ENCODE data around the gene DCTN1. TPM values are rescaled to one million over a fixed set of nuclear protein-coding genes. Genes with fewer than 3 reads are reported as not detected.

Gene DCTN1
- polyA plus RNA-seq, 1 donor from 2014 or later = 71.4 TPM

Other genes starting within 250 kb of the DCTN1 start
- gene BOLA3, start 232.4 kb downstream of the DCTN1 start, polyA plus RNA-seq = 44.5 TPM
- 196 TPM for gene MOB1A, start 201.4 kb downstream of the DCTN1 start, polyA plus RNA-seq
- gene MTHFD2, start 181.7 kb downstream of the DCTN1 start, polyA plus RNA-seq = 6.0 TPM
- 1.2 TPM for gene SLC4A5, start 36.9 kb downstream of the DCTN1 start, polyA plus RNA-seq
- 5.6 TPM for gene C2orf81, start 41.3 kb upstream of the DCTN1 start, polyA plus RNA-seq
- gene WDR54, start 41.4 kb upstream of the DCTN1 start, polyA plus RNA-seq = 39.0 TPM
- 0.88 TPM for gene RTKN, start 61.6 kb upstream of the DCTN1 start, polyA plus RNA-seq
- gene INO80B, start 74.8 kb upstream of the DCTN1 start, polyA plus RNA-seq = 11.4 TPM
- 39.5 TPM for gene WBP1, start 78.1 kb upstream of the DCTN1 start, polyA plus RNA-seq
- gene MOGS, start 85.1 kb upstream of the DCTN1 start, polyA plus RNA-seq = 37.7 TPM
- gene MRPL53, start 92.4 kb upstream of the DCTN1 start, polyA plus RNA-seq = 144 TPM
- 9.2 TPM for gene CCDC142, start 102.7 kb upstream of the DCTN1 start, polyA plus RNA-seq
- gene TTC31, start 102.8 kb upstream of the DCTN1 start, polyA plus RNA-seq = 26.4 TPM
- not detected for gene LBX2, start 119.3 kb upstream of the DCTN1 start, polyA plus RNA-seq
- gene PCGF1, start 127.4 kb upstream of the DCTN1 start, polyA plus RNA-seq = 14.7 TPM
- not detected for gene TLX2, start 134.1 kb upstream of the DCTN1 start, polyA plus RNA-seq
- gene DQX1, start 145.9 kb upstream of the DCTN1 start, polyA plus RNA-seq = 0.70 TPM
- gene AUP1, start 149.4 kb upstream of the DCTN1 start, polyA plus RNA-seq = 108 TPM
- 34.4 TPM for gene HTRA2, start 149.6 kb upstream of the DCTN1 start, polyA plus RNA-seq
- 0.74 TPM for gene LOXL3, start 173.6 kb upstream of the DCTN1 start, polyA plus RNA-seq
- 48.9 TPM for gene DOK1, start 174.4 kb upstream of the DCTN1 start, polyA plus RNA-seq

Measured in IgD-negative memory B cell (primary cell).